ENCODE data around the gene HECTD3.

Gene HECTD3

GRCh38 chr1:45010855-45011811 is at the start of gene HECTD3:
Gene HECTD3 (minus strand): TSS chr1:45011324. CDS start chr1:45011257, 67 bp downstream.
- peak; percentile 88 for DNase-seq

GRCh38 chr1:45059829-45060228 is 48.7 kb upstream of the HECTD3 start:
- no peak for DNase-seq

- DNase-seq = no peak
Observed at GRCh38 chr1:45057542-45057941, 46.4 kb upstream of the HECTD3 start.

- DNase-seq = peak; percentile 27
Observed at GRCh38 chr1:45051005-45051772, 40.1 kb upstream of the HECTD3 start.

GRCh38 chr1:45047032-45047431 is 35.9 kb upstream of the HECTD3 start:
- no peak for DNase-seq

- no peak for DNase-seq
Observed at GRCh38 chr1:45044916-45045315, 33.8 kb upstream of the HECTD3 start.

GRCh38 chr1:45043094-45043493 is 32.0 kb upstream of the HECTD3 start:
- no peak for DNase-seq

- no peak for DNase-seq
Observed at GRCh38 chr1:45040297-45040696, 29.2 kb upstream of the HECTD3 start.

- no peak for DNase-seq
Observed at GRCh38 chr1:45038661-45039364, 27.7 kb upstream of the HECTD3 start.

GRCh38 chr1:45038240-45038639 is 27.1 kb upstream of the HECTD3 start:
- no peak for DNase-seq

- DNase-seq = peak; percentile 25
Observed at GRCh38 chr1:45037456-45037855, 26.3 kb upstream of the HECTD3 start.

GRCh38 chr1:45035631-45036301 is 24.6 kb upstream of the HECTD3 start:
- DNase-seq = no peak

- DNase-seq = peak; percentile 13
Observed at GRCh38 chr1:45033356-45033755, 22.2 kb upstream of the HECTD3 start.

GRCh38 chr1:45032837-45033236 is 21.7 kb upstream of the HECTD3 start:
- no peak for DNase-seq

GRCh38 chr1:45026446-45026845 is 15.3 kb upstream of the HECTD3 start:
- peak; percentile 32 for DNase-seq

GRCh38 chr1:45023663-45024062 is 12.5 kb upstream of the HECTD3 start:
- DNase-seq = no peak

GRCh38 chr1:45018599-45019230 is 7.6 kb upstream of the HECTD3 start:
- peak; percentile 70 for DNase-seq

GRCh38 chr1:45016767-45017166 is 5.6 kb upstream of the HECTD3 start:
- DNase-seq = no peak

- no peak for DNase-seq
Observed at GRCh38 chr1:45016090-45016697, 5.1 kb upstream of the HECTD3 start.

- no peak for DNase-seq
Observed at GRCh38 chr1:45015683-45016082, 4.6 kb upstream of the HECTD3 start.

- DNase-seq = peak; percentile 84
Observed at GRCh38 chr1:45014321-45015028, 3.4 kb upstream of the HECTD3 start.

Measured in activated CD4-positive, alpha-beta T cell treated with anti-CD3 and anti-CD28 coated beads, Interleukin-10, Interleukin-2, amounts not matched to agents 100 ng/mL and 50 ng/mL, durations not matched to agents 16 hours and 8 hours (primary cell).